ENCODE measurements around the gene TMEM60.

TMEM60 gene

GRCh38 chr7:77822269-77822668, 24.0 kb upstream of the TMEM60 start:
- Mint-ChIP-seq H3K4me1 (no peaks in the 10 kb centered on the region), H3K27me3 (ENCODE audit: low read depth) (no peaks in the 10 kb centered on the region), H3K36me3 (ENCODE audit: low read depth) (peaks cover 76% of the 10 kb centered on the region), H3K4me3 (no peak overlapping the region), H3K27ac (no peak overlapping the region), H3K9me3 (peaks cover 72% of the 10 kb centered on the region)
- TF ChIP-seq CTCF (IDR thresholded peaks at IDR 0.05; ENCODE audit: unreplicated experiment in 3 of 3) = no peak

GRCh38 chr7:77820967-77821366, 22.7 kb upstream of the TMEM60 start:
- Mint-ChIP-seq H3K9me3 (peaks cover 81% of the 10 kb centered on the region), H3K4me1 (no peaks in the 10 kb centered on the region)
- TF ChIP-seq CTCF (IDR thresholded peaks at IDR 0.05; ENCODE audit: unreplicated experiment in 3 of 3) = no peak

GRCh38 chr7:77819021-77819420, 20.8 kb upstream of the TMEM60 start:
- Mint-ChIP-seq H3K4me3 (no peak overlapping the region), H3K27me3 (ENCODE audit: low read depth) (no peaks in the 10 kb centered on the region), H3K4me1 (no peaks in the 10 kb centered on the region), H3K27ac (no peak overlapping the region), H3K9me3 (peaks cover 78% of the 10 kb centered on the region), H3K36me3 (ENCODE audit: low read depth) (peaks cover 88% of the 10 kb centered on the region)
- no peak for TF ChIP-seq CTCF (IDR thresholded peaks at IDR 0.05; ENCODE audit: unreplicated experiment in 3 of 3)

More at GRCh38 chr7:77820967-77821366, 22.7 kb upstream of the TMEM60 start:
- H3K4me3 Mint-ChIP-seq = no peak overlapping the region
- no peaks in the 10 kb centered on the region for H3K27me3 Mint-ChIP-seq (ENCODE audit: low read depth)
- no peak overlapping the region for H3K27ac Mint-ChIP-seq
- peaks cover 89% of the 10 kb centered on the region for H3K36me3 Mint-ChIP-seq (ENCODE audit: low read depth)

GRCh38 chr7:77813180-77813579, 14.9 kb upstream of the TMEM60 start:
- H3K36me3 Mint-ChIP-seq (ENCODE audit: low read depth) = peaks cover 52% of the 10 kb centered on the region
- peaks cover 39% of the 10 kb centered on the region for H3K9me3 Mint-ChIP-seq
- H3K4me3 Mint-ChIP-seq = no peak overlapping the region
- no peak overlapping the region for H3K27ac Mint-ChIP-seq
- H3K4me1 Mint-ChIP-seq = peaks cover 7% of the 10 kb centered on the region
- no peaks in the 10 kb centered on the region for H3K27me3 Mint-ChIP-seq (ENCODE audit: low read depth)
- TF ChIP-seq CTCF (IDR thresholded peaks at IDR 0.05; ENCODE audit: unreplicated experiment in 3 of 3) = no peak

- Mint-ChIP-seq H3K36me3 (ENCODE audit: low read depth) (peaks cover 52% of the 10 kb centered on the region), H3K9me3 (peaks cover 40% of the 10 kb centered on the region), H3K4me1 (peaks cover 7% of the 10 kb centered on the region), H3K4me3 (no peak overlapping the region), H3K27ac (no peak overlapping the region), H3K27me3 (ENCODE audit: low read depth) (no peaks in the 10 kb centered on the region)
- TF ChIP-seq CTCF (IDR thresholded peaks at IDR 0.05; ENCODE audit: unreplicated experiment in 3 of 3) = no peak
Observed at GRCh38 chr7:77812290-77812685, 14.1 kb upstream of the TMEM60 start.

GRCh38 chr7:77811516-77812289, 13.5 kb upstream of the TMEM60 start:
- no peak overlapping the region for H3K27ac Mint-ChIP-seq
- H3K4me1 Mint-ChIP-seq = peaks cover 7% of the 10 kb centered on the region
- peaks cover 52% of the 10 kb centered on the region for H3K36me3 Mint-ChIP-seq (ENCODE audit: low read depth)
- H3K4me3 Mint-ChIP-seq = no peak overlapping the region
- no peak for TF ChIP-seq CTCF (IDR thresholded peaks at IDR 0.05; ENCODE audit: unreplicated experiment in 3 of 3)
- no peaks in the 10 kb centered on the region for H3K27me3 Mint-ChIP-seq (ENCODE audit: low read depth)
- H3K9me3 Mint-ChIP-seq = peaks cover 39% of the 10 kb centered on the region

Data from nephron (organoid).